Left forelimb (tissue), 1 donor: ENCODE results near the gene PGM5.
"Not testable (repeated sequence)": the region's sequence is repeated elsewhere in the genome, so short reads cannot be mapped to it uniquely, and the experiment has no call there.

ENCODE experiments used
- DNase-seq: peaks from one replicate; pipeline ENCODE4 v3.0.0-alpha.2; 2018; ENCODE audit warnings: low spot score

Gene PGM5

DNA sequence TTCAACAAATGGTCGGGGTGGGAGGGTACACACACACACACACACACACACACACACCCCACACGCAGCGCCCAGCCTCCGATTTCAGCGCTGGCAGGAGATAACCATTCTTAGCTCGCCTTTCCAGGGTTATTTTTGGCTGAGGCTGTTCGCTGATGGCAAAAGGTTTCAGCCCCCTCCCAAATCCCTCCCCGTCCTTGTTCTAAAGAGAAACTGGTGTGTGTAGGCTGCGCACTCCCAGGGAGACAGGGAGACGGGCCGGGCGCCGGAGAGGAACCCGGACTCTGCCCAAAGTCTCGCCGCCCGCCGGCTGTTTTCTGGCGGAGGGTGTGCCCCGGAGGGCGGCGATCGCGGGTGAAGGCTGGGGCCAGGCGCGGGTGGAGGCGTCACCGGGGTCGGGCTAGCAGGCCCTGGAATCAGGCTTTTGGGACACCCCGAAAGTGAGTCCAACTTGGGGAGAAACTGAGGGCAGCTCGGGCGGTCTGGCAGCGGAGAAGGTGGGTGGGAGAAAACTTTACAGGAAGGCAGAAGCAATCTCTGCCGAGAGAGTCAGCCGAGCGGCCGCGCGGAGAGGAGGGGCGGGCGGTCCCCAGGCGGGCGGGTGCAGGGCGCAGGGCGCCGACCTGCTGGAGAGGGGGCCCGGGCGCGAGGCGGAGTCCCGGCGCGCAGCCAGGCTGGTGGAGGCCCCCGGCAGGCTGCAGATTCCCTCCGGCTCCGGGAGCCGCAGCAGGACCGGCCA lies at the start of gene PGM5:
PGM5 (plus strand) TSS at position 232 of the 739 bp plus-strand sequence. CDS start 517 bp downstream, outside the sequence.
- DNase-seq: peak; percentile 66

DNA sequence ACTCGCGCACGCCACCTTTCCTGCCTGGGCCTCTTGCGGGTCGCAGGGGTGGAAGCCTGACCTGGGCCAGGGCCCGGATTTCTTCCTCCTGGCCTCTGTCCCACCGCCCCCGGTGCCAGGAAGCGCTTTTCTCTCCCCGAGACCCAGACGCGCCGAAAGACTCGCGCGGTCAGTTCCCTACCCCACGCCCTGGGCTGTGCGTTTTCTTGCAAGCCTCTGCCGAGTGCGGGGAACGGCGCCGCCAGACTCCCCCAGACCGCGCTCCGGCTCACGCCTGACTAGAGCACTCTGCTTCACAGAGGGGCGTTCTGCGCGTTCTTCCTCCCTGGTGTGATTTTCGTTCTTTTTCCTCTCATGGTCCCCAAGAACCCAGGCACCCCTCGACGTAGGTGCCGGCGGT lies 49.3 kb upstream of the PGM5 start:
- not testable (repeated sequence) for DNase-seq

DNA sequence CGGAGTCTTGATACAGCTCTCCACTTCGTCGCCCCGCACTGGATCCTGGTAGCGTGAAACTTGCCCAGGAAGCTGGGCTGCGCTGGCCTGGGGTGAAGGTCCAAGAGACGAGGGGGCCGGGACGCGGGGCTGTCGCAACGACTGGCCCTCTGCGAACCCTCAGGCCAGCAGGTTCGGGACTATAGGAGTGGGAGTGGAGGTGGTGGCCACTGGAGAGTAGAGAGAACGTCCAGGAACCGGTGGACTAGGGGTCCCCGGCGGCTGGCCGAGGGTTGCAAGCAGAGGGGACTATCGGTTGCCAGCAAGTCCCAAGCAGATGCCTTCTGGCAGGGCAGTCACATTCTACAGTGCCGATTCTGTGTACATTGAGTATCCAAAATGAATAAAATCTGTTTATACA lies 48.8 kb upstream of the PGM5 start:
- not testable (repeated sequence) for DNase-seq

DNA sequence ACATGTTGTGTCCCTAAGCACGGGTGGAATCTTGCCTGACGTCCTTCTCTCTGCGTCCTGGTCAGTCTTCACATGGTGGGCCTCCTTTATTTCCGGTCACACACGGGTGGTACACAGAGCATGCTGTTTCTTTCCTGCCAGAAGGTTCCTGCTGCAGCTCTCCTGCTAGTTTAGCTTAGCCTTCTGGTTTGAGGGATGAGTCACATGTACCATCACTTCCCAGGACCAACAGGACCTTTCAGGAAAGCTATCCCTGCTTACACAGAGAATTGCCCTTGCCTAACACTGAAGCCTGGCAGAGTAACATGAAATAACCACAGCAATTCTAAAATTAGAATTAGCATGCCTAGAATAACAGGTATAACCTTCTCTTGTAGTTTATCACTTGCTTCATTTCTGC lies 45.2 kb upstream of the PGM5 start:
- not testable (repeated sequence) for DNase-seq

DNA sequence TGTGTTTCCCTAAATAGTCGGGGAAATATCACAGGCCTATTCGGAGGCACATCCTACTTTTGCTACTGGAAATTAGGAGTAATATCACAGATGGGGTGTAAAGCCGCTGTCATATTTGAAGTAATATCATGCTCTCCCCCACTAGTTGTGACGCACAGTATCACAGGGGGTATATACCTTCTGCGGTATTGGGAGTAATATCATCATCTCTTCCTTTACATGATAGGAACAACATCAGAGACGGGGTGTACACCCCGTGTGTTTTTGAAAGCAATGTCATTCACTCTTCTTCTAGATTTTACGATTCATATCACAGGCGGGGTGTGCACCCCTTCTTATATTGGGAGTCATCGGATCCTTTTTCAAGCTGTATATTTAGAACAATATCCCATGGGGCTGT lies 38.2 kb upstream of the PGM5 start:
- not testable (repeated sequence) for DNase-seq

DNA sequence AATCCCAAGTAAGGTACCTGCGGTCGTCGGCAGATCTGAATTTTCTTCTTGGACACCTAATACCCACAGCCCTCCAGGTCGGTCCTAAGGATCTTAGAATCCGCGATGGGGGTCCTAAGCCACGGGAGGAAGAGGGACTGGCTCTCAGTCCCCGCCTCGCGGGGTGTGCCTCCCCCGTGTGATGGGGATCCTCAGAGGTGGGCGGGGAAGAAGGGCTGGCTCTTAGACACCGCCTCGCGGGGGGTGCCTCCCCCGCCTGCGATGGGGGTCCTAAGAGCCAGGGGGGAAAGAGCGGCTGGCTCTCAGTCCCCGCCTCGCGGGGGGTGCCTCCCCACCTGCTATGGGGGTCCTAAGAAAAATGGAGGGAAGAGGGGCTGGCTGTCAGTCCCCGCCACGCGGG lies 32.7 kb upstream of the PGM5 start:
- not testable (repeated sequence) for DNase-seq

DNA sequence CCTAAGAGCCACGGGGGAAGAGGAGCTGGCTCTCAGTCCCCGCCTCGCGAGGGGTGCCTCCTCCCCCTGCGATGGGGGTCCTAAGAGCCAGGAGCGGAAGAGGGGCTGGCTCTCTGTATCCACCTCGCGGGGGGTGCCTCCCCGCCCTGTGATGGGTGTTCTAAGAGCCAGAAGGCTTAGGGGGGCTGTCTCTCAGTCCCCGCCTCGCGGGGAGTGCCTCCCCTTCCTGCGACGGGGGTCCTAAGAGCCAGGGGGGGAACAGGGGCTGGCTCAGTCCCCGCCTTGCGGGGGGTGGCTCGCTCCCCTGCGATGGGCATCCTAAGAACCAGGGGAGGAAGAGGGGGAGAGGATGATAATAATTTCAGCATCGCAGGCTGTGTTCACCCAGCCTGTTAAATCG lies 31.9 kb upstream of the PGM5 start:
- DNase-seq: not testable (repeated sequence)

DNA sequence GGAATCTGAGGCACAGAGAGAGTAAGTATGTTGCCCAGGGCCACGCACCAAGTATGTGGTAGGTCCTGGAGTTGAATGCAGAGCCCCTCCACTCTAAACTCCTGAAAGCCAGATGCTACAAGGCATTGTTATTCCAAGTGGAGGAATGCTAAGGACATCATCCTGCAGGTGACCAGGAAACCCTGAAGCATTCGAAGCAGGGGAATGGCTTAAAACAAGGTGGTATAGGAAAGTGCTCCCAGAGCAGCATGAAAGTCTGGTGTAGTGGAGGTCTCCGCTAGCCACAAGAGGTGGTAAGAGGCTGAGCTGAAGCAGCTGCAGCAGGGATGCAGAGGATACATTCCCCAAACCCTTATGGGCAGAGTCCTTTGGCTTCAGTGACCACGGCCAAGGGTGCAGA lies 27.3 kb upstream of the PGM5 start:
- DNase-seq: not testable (repeated sequence)

DNA sequence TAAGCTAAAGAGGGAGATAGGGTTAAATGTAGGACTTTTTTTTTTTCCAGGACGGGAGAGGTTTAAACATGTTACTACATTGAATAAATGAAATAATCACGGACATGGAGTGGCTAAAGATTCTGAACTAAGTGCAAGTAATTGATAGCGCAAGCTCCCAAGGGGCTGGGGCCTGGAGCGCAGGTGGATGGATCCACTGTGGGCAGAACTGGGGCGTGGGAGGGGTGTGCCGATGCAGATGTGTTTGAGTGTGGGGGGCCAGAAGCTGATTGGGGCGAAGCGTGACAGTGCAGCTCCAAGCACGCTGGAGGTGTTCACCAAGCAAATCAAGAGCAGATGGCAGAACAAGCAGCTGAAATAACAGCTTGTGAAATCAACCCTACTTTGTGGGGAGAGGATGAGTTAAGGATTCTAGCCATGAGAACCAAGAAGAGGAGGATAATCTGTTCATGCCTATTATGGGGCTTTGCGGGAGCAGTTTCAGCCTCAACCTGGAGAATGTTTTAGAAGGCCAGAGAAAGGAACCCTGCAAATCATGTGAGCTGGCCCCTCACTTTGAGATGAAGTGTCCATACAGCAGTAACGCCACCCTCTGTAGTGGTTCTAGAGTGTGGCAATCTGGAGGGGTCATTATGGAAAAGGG lies 25.8 kb upstream of the PGM5 start:
- DNase-seq: not testable (repeated sequence)

DNA sequence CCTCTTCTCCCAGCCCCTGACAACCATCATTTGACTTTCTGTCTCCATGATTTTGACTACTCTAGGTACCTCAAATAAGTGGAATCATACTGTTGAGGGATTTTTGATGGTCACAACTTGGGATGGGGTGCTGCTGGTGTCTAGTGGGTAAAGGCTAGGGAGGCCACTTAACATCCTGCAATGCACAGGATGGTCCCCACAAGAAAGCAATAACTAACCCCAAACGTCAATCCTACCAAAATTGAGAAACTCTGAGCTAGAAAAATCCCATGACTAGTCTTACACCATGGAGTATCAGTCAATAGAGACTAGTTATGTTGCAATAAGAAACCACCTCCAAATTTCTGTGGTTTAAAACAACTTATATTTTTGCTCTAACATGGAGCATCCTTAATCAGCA lies 24.3 kb upstream of the PGM5 start:
- not testable (repeated sequence) for DNase-seq

DNA sequence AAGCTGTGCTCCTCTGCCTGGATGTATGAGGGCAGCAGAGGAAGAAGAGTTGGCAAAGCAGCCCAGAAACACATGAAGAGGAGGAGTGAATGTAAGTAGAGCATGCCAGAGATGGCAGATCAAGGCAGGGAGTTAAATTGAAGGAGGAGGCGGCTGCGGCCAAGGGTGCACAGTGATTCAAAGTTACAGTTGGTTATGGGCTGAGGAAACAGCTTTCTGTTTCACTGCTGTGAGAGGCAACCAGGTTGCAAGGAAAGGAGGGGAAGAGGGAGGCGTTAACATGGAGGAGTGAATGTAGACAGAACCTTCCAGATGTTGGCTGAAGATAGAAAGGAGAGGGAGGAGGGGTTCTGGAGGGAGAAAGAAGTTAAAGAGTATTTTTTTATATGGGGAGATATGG lies 20.5 kb upstream of the PGM5 start:
- not testable (repeated sequence) for DNase-seq

DNA sequence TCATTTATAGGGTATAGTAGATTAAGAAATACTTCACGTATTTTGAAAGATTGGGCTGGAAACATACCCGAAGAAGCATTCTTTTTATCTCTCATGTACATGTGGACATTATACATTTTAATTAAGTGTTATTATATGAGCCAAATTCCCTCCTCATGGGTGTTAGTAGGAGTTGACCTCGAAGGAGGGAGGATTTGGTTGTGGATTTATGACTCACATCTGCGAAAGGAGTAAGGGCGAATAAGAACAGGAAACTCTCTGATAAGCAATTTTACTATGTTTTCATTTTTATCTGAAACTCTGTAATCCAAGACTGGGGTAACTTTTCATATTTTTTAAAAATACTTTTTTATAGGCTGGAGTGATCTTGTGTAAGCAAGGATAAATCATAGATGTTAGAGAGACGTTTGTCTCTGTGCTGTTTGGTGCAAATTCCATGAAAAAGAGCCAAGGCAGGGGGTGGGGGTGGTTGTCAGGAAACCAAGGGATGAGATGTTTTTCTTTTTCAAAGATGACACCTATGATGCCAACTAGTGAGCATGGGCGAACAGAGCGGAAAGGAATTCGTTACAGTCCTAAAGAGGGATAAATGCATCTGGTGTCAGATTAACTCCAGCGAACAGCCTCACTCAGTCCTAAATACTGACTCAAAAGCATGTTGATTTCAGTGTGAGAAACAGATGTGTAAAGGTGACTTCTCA lies 19.6 kb upstream of the PGM5 start:
- not testable (repeated sequence) for DNase-seq

DNA sequence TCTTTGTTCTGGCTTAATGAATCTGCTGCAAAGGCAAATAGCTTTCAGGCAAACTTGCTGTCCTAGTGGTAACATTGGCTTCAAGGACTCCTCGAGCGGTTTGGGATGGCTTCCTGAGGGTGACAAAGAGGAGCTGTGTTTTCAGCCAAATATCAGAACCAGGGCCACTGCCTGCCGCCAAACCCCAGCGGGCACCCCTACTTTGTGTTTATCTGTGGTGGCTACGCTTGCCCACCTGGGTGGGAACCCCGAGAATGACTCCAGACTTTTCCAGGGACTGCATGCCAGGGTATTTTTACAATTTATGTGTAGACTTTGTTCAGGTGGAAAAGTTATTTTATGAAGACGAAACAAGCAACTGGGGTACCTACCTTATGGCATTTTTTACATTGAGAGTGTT lies 18.4 kb upstream of the PGM5 start:
- DNase-seq: not testable (repeated sequence)

DNA sequence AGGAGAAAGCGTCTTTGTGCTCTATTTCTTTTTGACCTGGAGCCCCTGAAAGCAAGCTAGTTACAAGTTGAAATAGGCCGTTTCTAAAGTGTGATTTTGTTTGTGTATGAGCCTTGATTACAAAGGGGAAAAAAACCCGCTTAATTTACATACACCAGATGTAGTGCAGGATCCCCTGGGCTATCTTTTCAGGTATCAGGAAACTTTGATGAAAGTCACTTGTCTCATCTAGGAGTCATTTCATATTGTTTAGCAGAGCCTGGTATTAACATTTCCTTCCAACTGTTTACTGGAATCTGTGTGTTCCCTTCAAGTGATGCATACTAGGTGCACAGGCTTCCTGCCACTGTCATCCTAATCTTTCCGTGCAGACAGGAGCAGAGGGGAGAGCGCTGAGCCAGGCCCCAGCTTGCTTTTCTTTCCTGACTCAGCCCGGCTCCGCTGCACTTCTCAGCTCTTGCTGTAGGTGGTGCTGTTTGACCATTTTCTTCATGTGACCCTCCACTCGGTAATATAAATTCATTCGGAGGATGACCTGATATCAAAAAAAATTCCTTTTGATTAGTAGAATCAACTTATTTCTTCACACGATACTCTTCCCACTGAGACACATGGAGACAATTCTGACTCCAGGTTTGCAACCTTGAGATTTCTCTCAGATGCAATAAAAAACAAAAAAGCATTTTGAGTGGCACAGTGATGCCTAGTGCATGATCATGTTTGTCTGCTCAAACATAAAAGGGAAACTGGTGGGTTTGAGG lies 14.0 kb upstream of the PGM5 start:
- DNase-seq: not testable (repeated sequence)

DNA sequence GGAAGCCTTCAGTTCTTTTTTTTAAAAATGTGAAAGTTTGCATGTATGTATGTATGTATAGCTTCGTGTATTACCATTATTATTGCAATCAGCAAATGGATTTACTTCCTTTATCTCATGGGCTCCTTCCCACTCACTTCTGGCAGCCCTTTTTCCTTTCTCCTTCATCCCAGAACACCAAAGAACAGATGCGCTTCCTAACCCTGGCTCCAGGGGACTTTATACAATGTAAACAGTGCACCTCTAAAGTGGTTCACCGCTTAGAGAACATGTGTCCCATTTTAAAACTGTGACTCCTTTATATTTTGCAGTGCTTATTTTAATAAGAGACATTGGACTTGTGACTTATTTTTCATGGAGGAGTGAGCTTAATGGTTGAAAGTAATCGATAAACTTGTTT lies 13.2 kb upstream of the PGM5 start:
- DNase-seq: not testable (repeated sequence)

DNA sequence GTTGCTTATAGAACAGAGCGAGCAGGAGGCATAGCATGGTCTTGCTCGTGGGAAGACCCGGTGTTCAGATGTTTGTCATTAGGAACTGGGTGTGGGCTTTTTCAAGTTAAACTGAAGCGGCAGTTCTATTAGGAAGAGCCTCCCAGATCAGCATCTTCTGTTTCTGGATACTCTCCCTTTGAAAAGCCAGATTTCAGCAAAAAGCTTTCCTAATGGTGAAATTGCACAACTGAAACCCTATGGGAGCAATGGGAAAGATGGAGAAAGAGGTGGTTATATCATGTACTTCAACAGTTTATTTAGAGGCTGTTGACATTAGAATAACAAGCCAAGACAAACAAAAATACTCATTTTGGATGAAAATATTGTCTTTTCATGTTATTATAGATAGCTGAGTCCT lies 12.4 kb upstream of the PGM5 start:
- DNase-seq: not testable (repeated sequence)

DNA sequence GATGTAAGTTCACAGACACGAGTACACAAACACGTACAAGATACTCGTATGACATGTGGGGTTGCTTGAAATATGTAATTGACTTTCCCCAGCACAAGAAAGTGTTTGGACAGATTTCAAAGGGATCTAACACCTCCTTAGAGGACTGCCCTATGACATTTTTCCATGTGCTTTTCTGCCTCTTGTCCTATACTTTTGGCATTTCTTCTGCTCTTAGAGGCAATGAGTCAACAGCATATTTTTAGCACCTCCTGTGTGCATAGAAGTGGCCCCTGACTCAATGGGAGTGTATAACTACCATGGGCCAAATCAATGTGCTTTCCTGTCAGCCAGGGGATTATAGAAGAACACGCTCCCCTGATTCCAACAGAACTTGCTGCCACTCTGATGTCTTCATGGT lies 4.7 kb upstream of the PGM5 start:
- not testable (repeated sequence) for DNase-seq

DNA sequence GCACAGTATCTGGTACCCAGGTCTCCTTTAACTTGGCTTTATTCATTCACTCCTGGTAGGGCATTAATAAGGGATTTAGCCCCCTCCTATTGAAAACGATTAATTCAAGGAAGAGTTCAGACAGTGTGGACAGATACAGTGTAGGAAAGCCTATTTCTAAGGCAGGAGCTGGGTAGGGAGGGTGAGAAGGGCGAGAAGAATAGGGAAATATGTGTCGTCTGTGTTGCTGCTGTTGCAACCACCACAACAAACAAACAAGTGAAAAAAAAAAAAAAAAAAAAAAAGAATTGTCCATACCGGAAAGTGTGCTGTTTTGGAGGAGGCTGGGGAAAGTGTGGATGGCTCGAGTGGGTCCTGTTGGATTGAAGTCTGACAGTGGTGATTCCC lies 425 bp upstream of the PGM5 start:
- DNase-seq: not testable (repeated sequence)

DNA sequence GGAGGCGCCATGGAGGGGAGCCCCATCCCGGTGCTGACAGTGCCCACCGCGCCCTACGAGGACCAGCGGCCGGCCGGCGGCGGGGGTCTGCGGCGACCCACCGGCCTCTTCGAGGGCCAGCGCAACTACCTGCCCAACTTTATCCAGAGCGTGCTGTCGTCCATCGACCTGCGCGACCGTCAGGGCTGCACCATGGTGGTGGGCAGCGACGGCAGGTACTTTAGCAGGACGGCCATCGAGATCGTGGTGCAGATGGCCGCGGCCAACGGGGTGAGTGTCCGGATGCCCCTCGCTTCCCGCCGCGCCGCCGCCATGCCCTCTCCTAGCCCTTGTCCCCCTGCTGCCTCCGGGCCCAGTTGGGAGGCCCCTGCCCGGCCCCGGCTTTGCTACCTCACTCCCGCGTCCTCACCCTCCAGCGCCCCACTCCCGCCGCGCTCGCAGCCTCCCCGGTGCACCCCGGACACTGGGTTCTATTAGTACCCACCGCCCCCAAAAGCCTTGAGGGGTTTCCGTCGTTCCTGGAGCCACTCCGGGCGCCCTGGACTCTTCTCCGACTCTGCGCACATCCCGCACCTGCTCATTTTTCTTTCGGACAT lies 806 bp downstream of the PGM5 start:
- not testable (repeated sequence) for DNase-seq

DNA sequence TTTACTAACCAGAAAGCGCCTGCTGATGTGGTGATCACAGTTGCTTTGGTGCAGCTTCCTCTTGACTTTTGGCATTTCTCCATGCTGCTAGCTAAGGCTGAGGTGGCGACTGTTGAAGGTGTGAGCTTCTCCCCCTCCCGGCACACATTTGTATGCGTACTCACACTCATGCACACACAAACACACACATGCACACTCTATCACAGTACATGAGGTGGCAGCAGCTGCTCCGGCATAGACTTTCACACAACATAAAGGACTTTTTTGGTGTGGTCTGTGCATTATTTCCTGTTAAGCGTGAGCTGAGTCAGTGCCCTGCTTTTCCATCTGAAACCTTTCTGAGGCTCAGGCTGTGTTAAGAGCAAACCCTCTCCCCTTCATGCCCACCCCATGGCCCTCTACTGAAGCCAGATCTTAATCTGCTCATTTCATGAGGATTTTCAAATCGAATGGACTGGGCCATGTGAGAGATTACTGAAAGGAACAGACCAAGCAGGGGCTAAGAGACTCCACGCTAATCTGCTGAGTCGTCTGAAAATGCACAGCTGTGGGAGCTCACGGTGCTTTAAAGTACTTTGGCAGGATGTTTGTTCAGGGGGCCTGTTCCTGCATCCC lies 10.6 kb downstream of the PGM5 start:
- not testable (repeated sequence) for DNase-seq

DNA sequence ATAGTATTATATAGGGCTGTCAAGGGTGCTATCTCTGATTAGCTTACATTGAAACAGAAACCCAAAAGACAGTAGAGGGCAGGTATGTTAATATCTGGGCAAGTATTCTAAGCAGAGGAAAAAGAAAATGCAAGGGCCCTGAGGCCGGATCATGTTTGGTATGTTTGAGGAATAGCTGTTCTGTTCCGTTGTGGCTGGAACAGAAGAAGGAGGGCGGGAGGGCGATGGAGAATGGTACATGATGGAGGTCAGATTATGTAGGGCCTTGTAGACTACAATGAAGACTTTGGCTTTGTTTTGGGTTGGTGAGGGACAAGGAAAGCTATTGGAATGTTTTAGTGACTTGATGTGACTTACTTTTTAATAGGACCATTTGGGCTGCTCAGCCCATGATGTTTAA lies 19.4 kb downstream of the PGM5 start:
- not testable (repeated sequence) for DNase-seq
